CD4-positive, alpha-beta T cell (primary cell): ENCODE data around the gene FCHO2. TPM values are rescaled to one million over a fixed set of nuclear protein-coding genes. Genes with fewer than 3 reads are reported as not detected.

ENCODE experiments used
- ATAC-seq: fragments of 200-7000 bp; cut with Tn5 transposase; one replicate; pipeline ENCODE4 v1.10.0; 2022; ENCODE audit warnings: mild to moderate bottlenecking; ENCODE audit not compliant: poor library complexity
- CTCF ChIA-PET: fragments of 350-600 bp; sonication (Branson Sonifier 250); formaldehyde crosslinking; loops from one replicate; lab custom pipeline; 2021; ENCODE audit warnings: antibody characterized with exemption, inconsistent platforms; lab: Charles Lee
- POLR2A ChIA-PET: fragments of 350-600 bp; sonication (Branson Sonifier 250); formaldehyde crosslinking; loops from one replicate; lab custom pipeline; 2021; ENCODE audit warnings: antibody characterized with exemption, inconsistent platforms; lab: Charles Lee
- DNase-seq, 14 experiments: peaks; one replicate each; pipeline ENCODE4 v3.0.0-alpha.2; 2013 to 2020; ENCODE audit warnings: mixed read lengths in 2 of 14
- H3K27ac ChIP-seq, 2 donors: one replicate each; pipeline versions ENCODE4 v1.5.1 to v1.7.0; 2013; ENCODE audit warnings: low read length in 2 of 2, low read depth in 1 of 2, mild to moderate bottlenecking in 1 of 2
- H3K27me3 ChIP-seq, 2 experiments: 1 replicate in 1 of 2; 2 replicates in 1 of 2; pipeline versions ENCODE4 v1.6.1 to v1.7.0; 2013; ENCODE audit warnings: low read length in 2 of 2, control low read depth in 1 of 2, mild to moderate bottlenecking in 1 of 2, moderate library complexity in 1 of 2; ENCODE audit not compliant: insufficient read depth in 2 of 2, control insufficient read depth in 1 of 2
- H3K36me3 ChIP-seq: one replicate; pipeline ENCODE4 v1.6.1; 2013; ENCODE audit warnings: low read length, control low read depth; ENCODE audit not compliant: insufficient read depth
- H3K4me1 ChIP-seq: one replicate; pipeline ENCODE4 v1.6.1; 2013; ENCODE audit warnings: low read length, control low read depth; ENCODE audit not compliant: insufficient read depth
- H3K4me3 ChIP-seq: one replicate; pipeline ENCODE4 v1.5.1; 2013; ENCODE audit warnings: mild to moderate bottlenecking, low read length, moderate library complexity
- H3K9me3 ChIP-seq, 2 experiments: 1 replicate in 1 of 2; 2 replicates in 1 of 2; pipeline versions ENCODE4 v1.6.1 to v1.7.0; 2013; ENCODE audit warnings: low read length in 2 of 2, mild to moderate bottlenecking in 2 of 2, control low read depth in 1 of 2, moderate library complexity in 1 of 2; ENCODE audit not compliant: control insufficient read depth in 1 of 2, insufficient read depth in 1 of 2
- H3K27ac Mint-ChIP-seq: one replicate; pipeline ENCODE4 v1.8.0; 2020; ENCODE audit warnings: mixed read lengths
- H3K27me3 Mint-ChIP-seq: one replicate; pipeline ENCODE4 v1.8.0; 2021; ENCODE audit warnings: mixed read lengths
- H3K36me3 Mint-ChIP-seq: one replicate; pipeline ENCODE4 v1.8.0; 2021; ENCODE audit warnings: low read depth, mixed read lengths
- H3K4me1 Mint-ChIP-seq: one replicate; pipeline ENCODE4 v1.8.0; 2021; ENCODE audit warnings: low read depth, mixed read lengths
- H3K4me3 Mint-ChIP-seq: one replicate; pipeline ENCODE4 v1.8.0; 2020; ENCODE audit warnings: mild to moderate bottlenecking, mixed read lengths
- H3K9me3 Mint-ChIP-seq: one replicate; pipeline ENCODE4 v1.8.0; 2020; ENCODE audit warnings: mixed read lengths
- CTCF ChIP-seq: fragments of 200-600 bp; IDR thresholded peaks from one replicate; pipeline ENCODE4 v1.8.0; 2022; ENCODE audit warnings: antibody characterized with exemption, mild to moderate bottlenecking
- intact Hi-C, 2 experiments: fragments of 100-400 bp; cut with DNase I in 1 of 2; cut with micrococcal nuclease in 1 of 2; formaldehyde crosslinking; loops; one replicate each; pipeline versions ENCODE4 v1.15.1 to v1.9.0; 2023 to 2025; cut with DNase I, micrococcal nuclease
- total RNA-seq, 174 experiments: library from RNA in 2 of 174; stranded (reverse) in 2 of 174; gene quantifications; one replicate each; pipeline ENCODE4 v1.2.3 and lab custom pipeline; 2021 to 2026

FCHO2 gene
- total RNA-seq, 2 experiments from 2014 or later = 2.0 to 2.6 TPM

GRCh38 chr5:73126957-73127356 lies 171.1 kb downstream of the FCHO2 start:
- no peak for TF ChIP-seq CTCF
- Histone ChIP-seq H3K9me3 (peaks cover 0 to 4% of the 10 kb centered on the region in 2 experiments), H3K4me3 (no peak overlapping the region), H3K4me1 (peaks cover 12% of the 10 kb centered on the region), H3K27me3 (peaks cover 15 to 36% of the 10 kb centered on the region in 2 experiments), H3K27ac (no peak overlapping the region), H3K36me3 (no peaks in the 10 kb centered on the region)
- no peaks in the 10 kb centered on the region for H3K36me3 Mint-ChIP-seq
- H3K27ac Mint-ChIP-seq = no peak overlapping the region
- intact Hi-C loops = no loop called here
- H3K27me3 Mint-ChIP-seq = peaks cover 75% of the 10 kb centered on the region
- H3K9me3 Mint-ChIP-seq = no peaks in the 10 kb centered on the region
- ChIA-PET POLR2A (no interaction called here), CTCF (no interaction called here)
- H3K4me3 Mint-ChIP-seq = no peak overlapping the region
- DNase-seq = no peak
- peaks cover 19% of the 10 kb centered on the region for H3K4me1 Mint-ChIP-seq
- ATAC-seq = no peak

GRCh38 chr5:73129143-73129542 lies 173.3 kb downstream of the FCHO2 start:
- Histone ChIP-seq H3K27me3 (peaks cover 10 to 29% of the 10 kb centered on the region in 2 experiments), H3K27ac (no peak overlapping the region), H3K36me3 (no peaks in the 10 kb centered on the region), H3K9me3 (no peaks in the 10 kb centered on the region), H3K4me3 (no peak overlapping the region), H3K4me1 (no peaks in the 10 kb centered on the region)
- intact Hi-C loops = no loop called here
- H3K9me3 Mint-ChIP-seq = no peaks in the 10 kb centered on the region
- H3K4me1 Mint-ChIP-seq = peaks cover 3% of the 10 kb centered on the region
- no peak overlapping the region for H3K27ac Mint-ChIP-seq
- CTCF ChIA-PET = no interaction called here
- DNase-seq (no peak), ATAC-seq (no peak)
- no peaks in the 10 kb centered on the region for H3K36me3 Mint-ChIP-seq
- POLR2A ChIA-PET = no interaction called here
- H3K4me3 Mint-ChIP-seq = no peak overlapping the region
- no peak for TF ChIP-seq CTCF
- peaks cover 61% of the 10 kb centered on the region for H3K27me3 Mint-ChIP-seq

- no peaks in the 10 kb centered on the region for H3K9me3 Mint-ChIP-seq
- ATAC-seq (no peak), DNase-seq (no peak)
- Histone ChIP-seq H3K9me3 (no peaks in the 10 kb centered on the region), H3K36me3 (no peaks in the 10 kb centered on the region), H3K27me3 (peaks cover 15 to 20% of the 10 kb centered on the region in 2 experiments), H3K4me3 (no peak overlapping the region), H3K27ac (no peak overlapping the region), H3K4me1 (no peaks in the 10 kb centered on the region)
- H3K4me1 Mint-ChIP-seq = no peaks in the 10 kb centered on the region
- H3K27me3 Mint-ChIP-seq = peaks cover 59% of the 10 kb centered on the region
- intact Hi-C loops = no loop called here
- no peak for TF ChIP-seq CTCF
- no peak overlapping the region for H3K27ac Mint-ChIP-seq
- no peak overlapping the region for H3K4me3 Mint-ChIP-seq
- CTCF ChIA-PET = no interaction called here
- H3K36me3 Mint-ChIP-seq = no peaks in the 10 kb centered on the region
- POLR2A ChIA-PET = no interaction called here
Observed at GRCh38 chr5:73130811-73131210, 175.0 kb downstream of the FCHO2 start.
